Activated effector memory CD4-positive, alpha-beta T cell treated with anti-CD3 and anti-CD28 coated beads, Interleukin-2, amount 50 U/mL, for 16 hours (primary cell): ENCODE results near the gene OMP.
"Not testable (repeated sequence)": the region's sequence is repeated elsewhere in the genome, so short reads cannot be mapped to it uniquely, and the experiment has no call there.

Experiments
- DNase-seq: peaks from one replicate; pipeline ENCODE4 v3.0.0-alpha.2; 2020

The OMP gene

DNA sequence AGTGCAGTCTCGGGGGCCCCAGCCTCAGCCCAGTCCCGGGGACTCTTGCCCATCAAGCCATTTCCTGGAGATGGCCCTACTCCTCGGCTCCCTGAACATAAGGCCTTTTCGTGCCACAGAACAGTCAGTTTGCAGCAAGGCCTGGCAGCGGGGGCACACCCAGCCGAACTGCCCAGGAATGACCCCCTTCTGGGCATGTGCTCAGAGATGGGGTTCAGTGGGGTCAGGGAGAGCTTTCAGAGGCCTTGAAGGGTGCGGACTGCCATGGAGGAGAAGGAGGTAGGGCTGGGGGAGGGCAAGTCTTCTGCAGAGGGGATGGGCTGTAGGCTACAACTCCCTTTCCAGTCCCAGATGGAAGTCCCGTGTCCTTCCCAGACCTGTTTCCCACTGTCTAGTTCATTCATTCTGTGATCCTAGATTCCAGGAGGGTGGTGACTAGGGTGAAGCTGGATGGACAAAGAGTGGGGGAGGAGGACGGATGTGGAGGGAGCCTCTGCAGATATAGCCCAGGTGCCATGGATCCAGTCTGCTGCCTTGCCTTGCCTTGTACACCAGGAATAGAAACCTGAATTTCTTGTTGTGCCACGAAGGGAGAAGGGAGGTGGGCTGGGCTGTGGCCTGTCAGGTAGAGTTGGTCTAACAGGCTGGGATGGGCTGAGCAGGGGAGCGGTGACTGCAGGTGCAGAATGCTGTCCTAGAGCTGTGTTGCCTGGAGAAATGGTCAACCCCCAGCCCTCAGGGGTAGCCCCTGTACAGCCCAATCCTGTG, 14.2 kb upstream of the OMP start:
- DNase-seq: no peak

DNA sequence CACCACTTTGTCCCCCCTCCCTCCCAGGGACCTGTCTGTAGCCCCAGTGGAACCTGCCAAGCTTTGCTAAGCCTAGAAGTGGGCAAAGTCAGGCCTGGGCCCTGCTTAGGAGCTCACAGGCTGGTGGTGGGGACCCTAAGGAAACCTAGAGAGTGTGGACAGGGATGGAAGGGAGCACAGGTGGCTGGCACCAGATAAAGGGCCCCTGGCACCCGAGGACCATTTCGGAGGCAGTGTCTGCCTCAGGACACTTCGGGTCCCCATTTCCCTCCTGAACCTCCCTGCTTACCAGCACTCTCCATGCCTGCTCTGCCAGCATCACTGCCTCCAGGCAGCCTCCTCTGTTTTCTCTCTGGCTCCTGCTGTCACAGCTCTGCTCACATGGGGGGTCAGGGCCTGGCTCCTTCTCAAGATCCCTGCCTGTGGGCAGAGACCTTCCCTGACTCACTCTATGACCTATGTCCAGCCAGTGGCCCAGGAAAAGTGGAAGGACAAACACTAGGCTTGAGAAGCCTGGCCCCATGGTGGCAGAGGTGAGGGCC, 13.6 kb upstream of the OMP start:
- no peak for DNase-seq

DNA sequence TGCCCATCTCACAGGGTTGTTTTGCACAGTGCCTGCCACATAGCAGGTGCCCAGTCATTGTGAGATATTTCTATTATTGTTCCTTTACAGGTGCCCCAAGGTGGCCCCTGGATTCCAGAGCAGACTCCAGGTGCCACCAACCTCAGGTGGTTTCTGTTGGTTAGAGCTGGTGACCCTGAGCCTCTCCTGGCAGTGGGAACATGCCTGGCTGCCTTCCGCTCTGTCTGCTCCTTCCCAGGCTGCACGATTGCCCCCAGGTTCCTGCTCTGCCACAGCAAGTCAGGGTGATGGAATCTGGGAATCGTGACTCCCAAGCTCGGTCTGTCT, 12.6 kb upstream of the OMP start:
- DNase-seq: no peak

DNA sequence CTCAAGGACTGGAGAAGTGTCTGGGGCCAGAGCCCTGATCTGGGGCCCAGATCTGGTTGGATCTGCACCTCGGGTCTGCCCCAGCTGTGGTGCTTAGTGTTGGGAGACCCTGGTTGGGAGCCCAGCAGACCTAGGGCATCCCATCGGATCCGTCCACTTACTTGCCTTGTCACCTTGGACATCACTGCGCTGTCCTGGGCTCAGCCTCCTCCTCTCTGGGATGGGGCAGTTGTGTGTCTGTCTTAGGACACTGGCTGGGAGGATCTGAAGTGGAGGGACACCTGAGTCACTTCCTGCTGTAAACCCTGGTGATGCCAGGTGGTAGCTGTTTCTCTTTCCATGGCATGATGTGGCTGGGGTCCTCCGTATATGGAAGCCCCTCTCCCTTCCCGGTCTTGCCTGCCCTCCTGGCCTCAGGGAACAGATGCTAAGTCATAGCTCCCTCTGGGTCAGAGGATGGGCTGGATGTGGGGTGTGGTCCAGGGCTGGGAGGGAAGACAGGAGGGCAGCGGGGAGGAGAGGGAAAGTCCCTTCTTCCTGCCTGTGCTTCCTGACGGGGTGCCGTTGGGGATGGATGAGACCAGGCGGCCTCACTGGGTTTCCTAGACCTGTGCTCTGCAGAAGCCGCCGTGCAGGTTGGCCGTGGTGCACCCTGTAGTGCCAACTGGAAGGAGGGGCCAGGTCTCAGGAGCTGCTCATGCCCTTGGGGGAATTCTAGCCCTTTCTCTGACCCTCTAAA, 12.1 kb upstream of the OMP start:
- no peak for DNase-seq

DNA sequence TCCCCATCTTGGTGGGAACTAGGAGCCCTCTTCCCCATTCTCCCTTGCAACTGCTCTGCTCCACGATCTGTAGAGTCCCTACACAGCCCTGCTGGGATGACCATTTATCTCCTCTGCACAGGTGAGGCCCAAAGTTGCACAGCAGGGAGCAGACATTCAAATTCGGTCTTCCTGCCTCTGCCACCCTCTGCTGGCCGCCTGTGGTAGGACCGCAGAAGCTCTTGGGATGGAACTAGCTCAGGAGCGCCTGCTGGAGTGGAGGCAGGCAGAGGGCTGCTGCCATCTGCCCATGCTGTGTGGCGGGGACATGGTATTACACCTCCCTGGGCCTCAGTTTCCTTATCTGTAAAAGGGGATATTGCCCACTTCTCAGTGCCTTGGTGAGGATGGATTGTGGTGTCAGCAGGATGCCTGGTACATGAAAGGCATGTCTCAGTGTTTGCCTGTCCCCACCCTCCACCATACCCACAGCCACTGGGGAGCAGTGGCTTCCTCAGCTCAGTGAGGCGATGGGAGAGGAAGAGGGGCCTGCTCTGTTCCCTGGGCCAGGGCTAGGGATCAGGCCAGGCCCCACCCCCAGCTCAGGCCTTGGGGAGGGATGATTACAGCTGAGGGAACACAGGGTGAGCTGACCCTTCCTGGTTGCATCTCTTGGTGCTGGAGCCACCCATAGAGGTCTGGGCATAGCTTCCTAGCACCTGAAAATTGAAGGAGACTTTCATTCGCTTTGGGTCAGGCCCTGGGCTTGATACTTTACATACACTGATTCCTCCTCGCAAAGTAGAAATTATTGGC, 11.3 kb upstream of the OMP start:
- DNase-seq: peak; percentile 91

DNA sequence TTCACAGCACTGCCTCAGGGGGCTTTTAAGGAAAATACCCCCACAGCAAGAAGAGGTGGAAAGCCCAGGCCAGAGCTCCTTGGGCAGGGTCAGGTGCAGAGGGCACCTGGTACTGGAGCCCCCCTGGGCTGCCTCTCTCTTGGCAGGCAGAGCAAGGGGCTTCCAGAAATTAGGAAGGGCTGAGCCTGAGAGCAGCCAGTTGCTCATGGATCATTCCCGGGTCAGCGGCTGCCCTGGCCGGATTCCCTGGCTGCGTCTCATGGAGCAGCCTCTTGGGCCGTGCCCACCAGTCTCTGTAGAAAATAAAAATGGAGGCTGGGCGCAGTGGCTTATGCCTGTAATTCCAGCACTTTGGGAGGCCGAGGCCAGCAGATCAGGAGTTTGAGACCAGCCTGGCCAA, 10.3 kb upstream of the OMP start:
- no peak for DNase-seq

DNA sequence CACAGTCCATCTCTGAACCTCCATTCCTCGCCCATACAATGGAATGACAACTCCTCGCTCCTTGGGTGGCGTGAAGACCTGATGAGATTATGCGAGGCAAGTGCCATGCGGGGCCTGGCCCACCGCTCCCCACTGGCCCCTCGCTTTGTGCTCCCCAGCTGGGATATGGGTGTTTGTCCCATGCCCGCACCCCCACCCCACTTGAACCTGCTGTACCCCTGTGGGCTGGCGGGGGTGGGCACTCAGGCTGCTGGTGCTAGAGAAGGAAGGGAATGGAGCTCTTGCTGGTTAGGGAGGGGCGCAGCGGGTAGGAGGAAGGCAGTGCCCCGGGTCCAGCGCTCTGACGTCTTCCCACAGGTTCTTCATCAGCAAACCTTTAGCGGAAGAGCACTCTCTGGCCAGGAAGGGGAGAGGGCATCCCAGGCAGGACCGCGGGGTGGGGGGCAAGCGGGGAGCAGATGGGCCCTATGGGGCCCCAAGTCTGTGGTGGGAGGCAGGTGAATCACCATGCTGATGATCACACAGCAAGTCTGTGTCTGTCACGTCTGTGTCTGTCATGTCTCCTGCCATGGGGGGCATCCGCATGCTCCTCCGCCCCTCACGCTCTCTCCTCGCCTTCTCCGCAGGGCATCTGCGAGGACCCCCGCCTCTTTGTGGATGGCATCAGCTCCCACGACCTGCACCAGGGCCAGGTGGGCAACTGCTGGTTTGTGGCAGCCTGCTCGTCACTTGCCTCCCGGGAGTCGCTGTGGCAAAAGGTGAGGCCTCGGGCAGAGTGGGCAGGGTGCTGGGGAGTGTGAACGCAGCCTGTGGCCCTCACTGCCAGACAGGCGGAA, 9.4 kb upstream of the OMP start:
- DNase-seq: no peak

DNA sequence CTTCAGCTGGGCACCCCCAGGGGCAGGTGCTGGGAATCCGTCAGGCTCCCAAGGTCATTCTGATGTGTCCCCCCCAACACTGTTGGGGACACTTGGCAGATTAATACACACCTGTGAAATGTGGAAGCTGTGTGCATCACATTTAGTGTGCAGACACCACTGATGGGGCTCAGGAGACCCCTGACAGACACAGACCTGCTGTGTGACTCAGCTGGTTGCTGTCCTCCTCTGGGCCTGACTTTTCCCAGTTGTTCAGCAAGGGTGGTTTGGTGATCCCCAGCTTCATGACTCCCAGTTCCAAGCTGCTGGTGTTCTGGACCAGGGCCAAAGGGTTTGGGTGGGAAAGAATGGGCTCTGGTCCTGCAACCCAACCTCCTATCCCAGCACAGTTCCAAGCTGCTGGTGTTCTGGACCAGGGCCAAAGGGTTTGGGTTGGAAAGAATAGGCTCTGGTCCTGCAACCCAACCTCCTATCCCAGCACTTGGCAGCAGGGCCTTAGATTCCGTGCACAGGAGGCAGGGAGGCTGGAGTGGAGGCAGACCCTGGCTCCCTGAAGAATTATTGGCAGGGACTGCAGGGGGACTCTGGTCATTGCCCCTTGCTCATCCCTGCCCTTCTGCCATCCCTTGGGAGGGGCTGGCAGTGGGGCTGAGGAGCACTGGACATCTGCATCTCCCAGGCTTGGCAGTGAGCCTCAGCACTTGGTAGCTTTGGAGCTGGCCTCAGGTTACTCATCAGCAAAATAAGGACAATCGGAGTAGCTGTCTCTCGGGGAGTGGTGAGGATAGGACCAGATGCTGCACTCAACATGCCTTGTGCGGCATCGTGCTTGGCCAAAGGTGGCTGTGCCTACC, 8.4 kb upstream of the OMP start:
- no peak for DNase-seq

DNA sequence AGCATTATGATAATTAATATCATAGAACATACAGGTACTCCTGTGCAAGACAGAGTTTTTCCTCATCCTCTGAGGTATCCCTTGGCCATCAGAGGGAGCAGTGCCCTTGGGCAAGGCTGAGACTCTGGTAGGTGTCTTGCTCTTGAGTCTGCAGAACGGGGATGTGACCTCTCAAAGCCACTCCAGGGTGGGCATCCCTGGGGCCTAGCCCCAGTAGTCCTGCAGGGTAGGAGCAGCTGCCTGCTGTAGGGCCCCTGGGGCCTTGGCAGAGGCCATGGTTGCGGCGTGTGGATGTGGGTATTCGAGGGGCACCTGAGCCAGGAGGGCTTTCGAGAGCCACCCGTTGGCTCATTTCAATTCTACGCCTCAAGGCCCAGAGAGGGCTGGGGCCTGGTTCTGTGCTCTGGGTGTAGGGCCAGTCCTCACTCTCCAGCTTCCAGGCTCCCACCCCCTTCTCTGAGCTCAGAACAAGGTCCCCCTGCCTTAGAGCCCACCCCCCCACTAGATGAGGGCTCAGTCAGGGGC, 7.7 kb upstream of the OMP start:
- no peak for DNase-seq

DNA sequence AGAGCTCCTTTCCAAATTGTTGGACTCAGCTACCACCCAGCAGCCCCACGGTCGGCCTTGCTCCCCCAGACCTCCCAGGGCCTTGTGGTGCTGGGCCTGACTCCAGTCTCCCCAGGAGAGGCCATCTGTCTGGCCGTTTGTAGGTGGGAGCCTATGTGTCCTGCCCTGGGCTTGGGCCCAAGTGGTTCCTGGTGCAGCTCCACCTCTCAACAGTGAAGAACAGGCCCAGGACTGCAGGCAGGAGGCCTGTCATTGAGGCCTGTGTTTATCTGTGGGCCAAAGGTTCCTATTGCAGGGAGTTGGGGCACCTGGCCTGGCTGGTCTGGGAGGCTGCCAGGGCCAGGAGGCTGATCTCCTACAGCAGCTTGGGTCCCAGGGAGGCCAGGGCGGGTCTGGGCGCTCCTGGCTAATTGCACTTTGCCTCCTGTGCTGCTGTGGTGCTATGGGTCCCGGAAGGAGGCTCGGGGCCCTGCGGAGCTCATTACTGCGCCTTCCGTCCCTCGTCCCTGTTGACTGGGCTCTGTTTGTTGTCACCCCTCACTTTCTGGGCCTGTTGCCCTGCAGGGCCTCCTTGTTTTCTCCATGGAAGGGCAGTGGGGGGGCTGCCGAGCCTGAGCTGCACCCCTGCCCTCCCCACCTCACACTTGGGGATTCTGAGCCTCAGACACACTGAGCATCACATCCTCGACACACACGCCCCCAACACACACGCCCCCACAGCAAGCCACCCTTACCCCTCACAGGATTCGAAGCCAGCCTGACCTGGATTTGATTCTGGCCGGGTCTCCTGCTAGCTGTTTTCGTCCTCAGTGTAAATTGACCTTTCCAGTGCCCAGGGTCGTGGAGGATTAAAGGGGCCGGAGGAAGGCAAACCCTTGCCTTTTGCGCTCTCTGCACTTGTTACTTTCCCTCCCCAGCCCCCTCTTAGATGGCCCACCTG, 6.8 kb upstream of the OMP start:
- no peak for DNase-seq

DNA sequence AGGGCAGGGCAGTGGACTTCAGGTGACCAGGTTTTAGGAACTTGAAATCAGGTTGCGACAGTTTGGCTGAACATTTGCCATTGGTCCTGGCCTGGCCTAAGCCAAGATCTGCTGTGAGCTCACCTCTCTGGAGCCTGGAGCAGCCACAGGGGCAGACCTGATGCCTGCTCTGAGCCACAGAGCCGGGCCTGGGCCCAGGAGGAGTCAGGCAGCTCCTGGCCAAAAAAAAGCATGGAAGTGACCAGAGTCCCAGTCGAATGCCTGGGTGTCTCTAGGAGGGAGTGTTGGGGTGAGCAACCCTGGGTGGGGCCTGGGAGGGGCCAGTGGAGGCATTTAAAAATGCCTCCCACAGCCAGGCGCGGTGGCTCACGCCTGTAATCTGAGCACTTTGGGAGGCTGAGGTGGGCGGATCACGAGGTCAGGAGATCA, 6.0 kb upstream of the OMP start:
- no peak for DNase-seq

DNA sequence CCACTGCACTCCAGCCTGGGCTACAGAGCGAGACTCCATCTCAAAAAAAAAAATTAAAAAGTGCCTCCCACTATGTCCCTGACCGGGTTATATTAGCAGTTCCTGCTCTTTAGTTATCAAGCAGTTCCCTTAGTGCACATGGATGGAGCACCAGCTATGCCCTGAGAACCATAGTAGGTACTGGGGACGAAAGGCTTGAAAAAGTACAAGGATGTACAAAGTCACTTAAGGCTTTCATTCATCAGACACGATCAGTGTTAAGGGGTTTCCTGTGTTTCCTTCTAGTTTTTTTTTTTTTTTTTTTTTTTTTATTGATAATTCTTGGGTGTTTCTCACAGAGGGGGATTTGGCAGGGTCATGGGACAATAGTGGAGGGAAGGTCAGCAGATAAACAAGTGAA, 5.5 kb upstream of the OMP start:
- DNase-seq: not testable (repeated sequence)

DNA sequence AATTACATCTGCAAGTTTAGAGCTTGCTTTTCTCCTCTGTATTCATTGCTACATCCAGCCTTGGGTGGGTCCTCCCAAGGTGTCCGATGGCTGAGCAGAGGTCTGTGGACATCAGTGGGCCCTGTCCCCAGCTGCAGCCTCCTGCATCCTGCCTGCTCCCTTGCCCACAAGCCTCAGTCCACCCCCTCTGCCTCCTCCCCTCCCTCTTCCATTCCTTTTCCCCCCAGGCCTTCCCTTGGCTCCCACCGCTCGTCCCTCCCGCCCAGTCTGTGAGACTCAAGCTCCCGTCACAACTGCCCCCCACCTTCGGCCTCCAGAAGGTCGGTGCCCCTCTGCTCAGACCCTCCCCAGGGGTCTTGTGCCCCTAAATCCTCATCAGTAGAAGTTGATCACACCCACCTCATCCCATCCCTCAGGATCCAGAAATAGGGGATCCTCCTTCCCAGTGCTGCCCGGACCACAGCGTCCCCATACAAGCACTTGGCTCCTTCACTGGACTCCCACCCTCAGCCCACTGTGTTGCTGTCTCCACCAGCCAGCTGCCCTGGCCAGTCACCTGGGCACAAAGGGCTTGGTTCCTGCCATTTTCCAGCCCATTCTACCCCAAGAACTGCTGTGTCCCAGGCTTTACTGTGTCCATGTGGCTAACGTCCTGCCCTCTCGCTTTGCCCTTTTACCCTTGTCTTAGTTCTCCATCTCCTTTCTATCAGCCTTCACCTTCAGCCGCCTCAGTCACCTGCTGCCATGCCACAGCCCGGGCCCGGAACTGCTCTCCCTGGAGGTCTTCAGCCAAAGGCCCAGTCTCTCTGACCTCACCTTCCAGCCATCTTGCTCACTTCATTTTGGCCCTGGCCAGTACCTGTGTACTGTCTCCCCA, 2.2 kb upstream of the OMP start:
- DNase-seq: no peak

DNA sequence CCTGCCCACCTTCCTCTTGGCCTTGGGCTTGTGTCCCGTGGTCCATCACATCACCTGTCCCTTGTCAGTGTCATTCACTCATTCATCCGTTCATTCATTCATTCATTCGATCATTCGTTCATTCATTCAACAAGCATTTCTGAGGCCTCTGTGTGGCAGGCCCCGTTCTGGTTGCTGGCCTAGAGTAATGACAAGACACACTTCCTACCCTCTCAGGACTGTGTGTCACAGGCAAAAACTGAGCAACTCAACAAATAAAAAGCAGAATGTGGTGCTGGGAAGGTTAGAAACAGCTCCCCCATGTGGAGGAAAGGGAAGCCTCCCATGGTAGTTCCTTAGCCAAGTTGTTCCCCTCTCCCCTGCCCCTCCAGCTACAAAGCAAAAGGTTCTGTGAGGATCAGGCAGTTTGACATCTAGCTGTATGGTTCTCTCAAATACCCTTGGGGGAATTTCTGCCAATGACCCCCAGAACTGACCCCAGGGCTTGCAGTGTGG, 1.6 kb upstream of the OMP start:
- DNase-seq: no peak

DNA sequence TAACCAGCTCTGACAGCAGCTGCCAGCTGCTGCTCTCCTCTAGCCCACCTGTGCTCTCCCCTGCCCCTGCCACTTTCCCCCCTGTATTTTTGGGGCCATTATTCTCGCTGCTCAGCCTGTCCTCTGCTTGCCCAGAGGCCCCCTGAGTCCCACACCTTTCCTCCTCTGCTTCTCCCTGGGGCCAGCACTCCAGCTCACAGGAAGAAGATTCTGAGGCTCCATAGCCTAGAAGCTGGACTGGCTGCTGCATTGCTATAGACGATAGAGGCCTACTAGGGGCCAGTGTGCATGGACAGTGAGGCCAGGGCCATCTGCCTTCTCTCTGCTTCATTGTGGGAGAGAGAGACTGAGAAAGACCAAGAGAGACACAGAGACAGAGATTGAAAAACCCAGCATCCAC, 679 bp downstream of the OMP start:
- DNase-seq: no peak

DNA sequence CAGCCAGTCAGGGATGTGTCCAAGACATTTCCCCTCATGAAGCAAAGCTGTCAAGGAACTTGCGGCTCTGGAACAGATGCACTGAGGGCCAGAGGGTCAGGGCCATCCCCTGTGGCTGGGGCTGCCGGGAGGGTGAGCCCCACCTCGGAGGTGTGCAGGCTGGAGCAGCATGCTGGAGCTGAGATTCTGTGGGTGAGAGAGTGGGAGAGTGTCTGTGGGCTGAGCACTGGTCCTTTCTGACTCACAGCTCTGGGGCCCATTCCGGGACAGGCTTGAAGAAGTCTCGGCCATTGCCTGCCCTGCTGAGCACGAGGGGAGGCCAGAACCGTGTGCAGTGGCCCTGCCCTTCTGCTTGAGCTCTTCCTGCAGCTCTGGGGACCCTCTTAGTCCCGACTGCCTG, 2.1 kb downstream of the OMP start:
- DNase-seq: no peak

DNA sequence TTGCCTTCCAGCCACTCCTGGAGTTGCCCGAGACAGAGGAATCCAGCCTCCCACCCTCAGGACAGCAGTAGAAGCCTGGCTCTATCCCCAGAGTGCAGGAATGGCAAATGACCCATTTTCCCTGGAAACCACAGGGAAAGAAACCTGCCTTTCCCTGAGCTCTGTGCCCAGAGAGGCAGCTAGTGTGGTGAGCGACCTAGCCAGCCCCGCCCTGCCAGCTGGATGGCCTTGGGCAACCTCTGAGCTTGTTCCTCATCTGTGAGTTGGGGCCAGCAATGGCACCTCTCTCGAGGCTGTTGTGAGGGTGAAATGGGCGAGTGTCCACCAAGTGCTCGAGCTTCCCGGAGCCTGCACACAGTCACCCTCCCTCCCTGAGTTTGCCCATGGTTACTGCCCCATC, 3.7 kb downstream of the OMP start:
- no peak for DNase-seq

DNA sequence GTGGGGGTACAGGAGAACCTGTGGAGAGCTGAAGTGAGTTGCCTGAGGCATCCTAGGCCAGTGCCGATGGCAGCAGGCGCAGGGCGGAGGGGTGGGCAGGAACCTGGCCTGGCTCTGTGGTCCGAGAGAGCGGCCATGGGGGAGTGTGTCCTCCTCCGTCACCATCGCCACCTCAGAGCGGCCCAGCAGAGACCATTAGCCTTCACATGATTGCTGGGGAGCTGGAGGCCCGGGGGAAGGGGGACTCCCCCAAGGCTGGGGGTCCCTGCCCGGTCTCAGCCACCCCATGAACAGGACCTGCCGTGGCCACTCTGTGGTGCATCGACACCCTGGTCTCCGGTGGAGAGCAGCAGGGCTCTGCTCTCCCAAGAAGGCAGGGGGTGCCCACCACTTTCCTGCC, 4.1 kb downstream of the OMP start:
- no peak for DNase-seq

DNA sequence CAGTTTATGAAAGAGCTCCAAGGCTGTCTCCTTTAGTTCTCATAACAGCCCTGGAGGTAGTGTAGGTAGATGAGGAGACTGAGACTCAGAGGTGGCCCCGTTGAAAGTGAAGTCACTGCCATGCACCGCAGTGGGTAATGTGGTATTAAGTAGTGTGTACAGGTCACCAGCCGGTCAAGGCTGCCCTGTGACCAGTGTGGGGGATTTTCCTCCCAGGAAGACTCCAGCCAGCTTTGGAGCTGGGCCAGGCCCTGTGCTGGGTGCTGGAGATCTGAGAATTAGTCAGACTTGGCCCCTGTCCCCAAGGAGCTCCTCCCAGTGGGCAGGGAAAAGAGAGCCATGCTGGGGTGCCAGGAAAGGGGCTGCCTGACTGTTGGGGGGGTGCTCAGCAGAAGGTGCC, 5.3 kb downstream of the OMP start:
- DNase-seq: no peak
